HG02610 (cell line): ENCODE measurements around the gene MADD.

Experiments used
- ATAC-seq: cut with Tn5 transposase; IDR thresholded peaks from one replicate; pipeline ENCODE4 v1.9.1; 2021; ENCODE audit warnings: mild to moderate bottlenecking, moderate library complexity; ENCODE audit not compliant: unreplicated experiment

Gene MADD

DNA sequence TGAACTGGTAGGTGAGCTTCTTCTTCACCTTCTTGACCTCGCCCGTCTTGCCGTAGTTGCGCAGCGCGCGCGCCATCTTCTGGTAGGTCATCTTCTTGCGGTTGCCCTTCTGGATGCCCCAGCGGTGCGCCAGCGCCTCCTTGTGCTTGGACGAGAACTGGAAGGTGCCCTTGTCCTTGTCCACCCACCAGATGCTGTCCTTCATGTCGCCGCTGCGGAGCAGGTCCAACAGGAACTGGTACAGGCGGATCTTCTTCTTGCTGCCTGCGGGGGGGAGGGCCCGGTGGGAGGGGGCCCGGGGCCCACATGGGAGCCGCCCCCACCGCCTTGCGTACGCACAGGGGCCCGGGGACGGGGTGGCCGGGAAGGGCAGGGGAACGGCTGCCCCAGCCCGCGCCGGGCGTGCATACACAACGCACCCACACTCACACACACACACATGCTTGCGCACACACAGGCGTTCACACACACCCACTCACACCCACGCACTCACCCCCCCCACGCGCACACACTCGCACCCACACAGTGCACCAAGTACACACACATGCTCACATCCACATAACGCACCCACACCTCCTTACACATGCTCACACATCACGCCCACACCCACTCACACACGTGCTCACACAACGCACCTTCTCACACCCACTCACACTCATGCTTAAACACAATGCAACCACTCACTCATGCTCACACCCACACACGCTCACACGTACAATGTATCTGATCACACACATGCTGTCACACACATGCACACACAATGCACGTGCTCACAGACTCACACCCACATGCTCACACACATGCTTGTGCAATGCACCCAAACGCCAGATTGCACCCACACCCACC is 85.6 kb downstream of the MADD start:
- ATAC-seq: no peak

GRCh38 chr11:47356129-47356997 is 86.4 kb downstream of the MADD start:
- ATAC-seq: no peak

DNA sequence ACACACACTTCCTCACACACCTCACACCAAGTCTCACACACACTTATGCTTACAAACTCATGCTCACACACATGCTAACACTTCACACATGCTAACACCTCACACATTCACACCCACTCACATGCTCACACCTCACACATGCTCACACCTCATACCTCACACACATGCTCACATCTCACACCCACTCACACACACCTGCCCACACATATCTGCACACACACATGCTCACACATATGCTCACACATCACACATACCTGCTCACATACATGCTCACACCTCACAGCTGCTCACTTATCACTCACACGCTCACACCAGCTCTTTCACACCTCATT is 87.0 kb downstream of the MADD start:
- no peak for ATAC-seq

DNA sequence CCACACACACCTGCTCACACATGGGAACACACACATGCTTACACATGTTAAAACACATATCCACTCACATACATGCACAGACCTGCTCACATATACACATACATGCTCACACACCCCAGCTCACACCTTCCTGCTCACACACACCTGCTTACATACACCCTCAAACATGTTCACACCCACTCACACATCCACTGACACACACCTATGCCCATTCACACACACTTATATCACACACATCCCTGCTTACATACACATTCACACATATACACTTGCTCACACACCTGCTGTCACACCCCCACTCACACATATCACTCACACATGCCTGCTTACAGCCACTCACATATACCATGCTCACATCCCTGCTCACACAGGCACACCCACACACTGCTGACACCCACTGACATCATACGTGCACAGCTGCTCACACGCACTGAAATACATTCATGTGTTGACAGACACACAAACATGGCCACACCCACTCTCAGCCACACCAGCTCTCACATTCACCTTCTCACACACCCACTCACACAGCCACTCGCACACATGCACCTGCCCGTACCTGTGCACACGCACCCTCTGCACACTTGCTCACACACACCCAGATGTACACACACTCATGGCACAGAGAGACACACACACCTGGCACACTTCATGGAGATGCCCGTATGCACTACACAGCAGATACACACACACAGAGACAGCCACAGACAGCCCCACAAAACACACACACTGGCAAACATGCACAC is 88.2 kb downstream of the MADD start:
- ATAC-seq: no peak

- no peak for ATAC-seq
Measured at GRCh38 chr11:47358731-47359051, 88.8 kb downstream of the MADD start.

- ATAC-seq: no peak
Measured at GRCh38 chr11:47359162-47359561, 89.2 kb downstream of the MADD start.

GRCh38 chr11:47359586-47359985 is 89.7 kb downstream of the MADD start:
- ATAC-seq: no peak

DNA sequence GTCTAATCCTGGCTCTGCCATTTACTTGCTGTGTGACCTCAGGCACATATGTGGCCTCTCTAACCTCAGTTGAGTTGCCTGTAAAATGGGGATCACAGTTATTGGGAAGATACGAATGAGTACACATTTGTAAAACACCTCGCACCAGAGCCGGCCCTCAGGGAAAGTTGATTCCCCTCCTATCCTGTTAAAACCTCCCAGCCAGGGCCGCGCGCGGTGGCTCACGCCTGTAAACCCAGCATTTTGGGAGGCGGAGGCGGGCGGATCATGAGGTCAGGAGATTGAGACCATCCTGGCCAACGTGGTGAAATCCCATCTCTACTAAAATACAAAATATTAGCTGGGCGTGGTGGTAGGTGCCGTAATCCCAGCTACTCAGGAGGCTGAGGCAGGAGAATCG is 90.4 kb downstream of the MADD start:
- ATAC-seq: no peak

- no peak for ATAC-seq
Measured at GRCh38 chr11:47361419-47361818, 91.5 kb downstream of the MADD start.

DNA sequence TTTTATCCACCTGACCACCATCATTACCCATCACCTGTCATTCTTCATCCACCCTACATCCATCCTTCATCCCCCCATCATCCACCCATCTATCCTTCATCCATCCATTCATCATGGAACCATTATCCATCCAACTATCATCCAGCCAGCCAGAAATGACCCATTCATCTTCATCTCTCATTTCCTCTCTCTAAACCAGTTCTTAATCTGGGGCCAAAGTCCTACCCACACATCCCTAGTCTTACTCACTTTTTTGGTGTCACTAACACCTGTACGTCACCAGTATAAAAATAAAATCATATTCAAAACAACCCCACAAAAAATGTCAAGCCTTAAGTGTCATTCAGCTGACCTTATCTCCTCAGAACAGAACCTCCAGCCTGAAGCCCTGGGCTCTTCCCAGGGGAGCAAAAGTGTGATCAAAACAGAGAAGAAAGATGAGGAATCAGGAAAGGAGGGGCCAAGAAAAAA is 96.1 kb downstream of the MADD start:
- no peak for ATAC-seq

DNA sequence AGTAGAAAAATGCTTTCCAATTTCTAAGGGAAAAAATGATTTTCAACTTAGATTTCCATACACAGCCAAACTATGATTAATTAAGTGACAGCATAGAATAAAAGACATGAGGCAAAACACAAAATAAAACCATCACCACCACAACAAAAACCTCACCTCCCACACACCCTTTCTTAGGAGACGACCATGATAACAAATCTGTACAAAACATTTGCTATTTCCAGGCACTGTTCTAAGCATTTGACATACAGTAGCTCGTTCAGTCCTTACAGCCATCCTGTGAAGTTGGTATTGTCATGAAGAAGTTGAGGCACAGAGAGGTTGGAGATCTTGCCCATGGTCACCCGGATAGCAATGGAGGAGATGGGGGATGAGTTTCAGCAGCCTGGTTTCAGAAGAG is 99.7 kb downstream of the MADD start:
- no peak for ATAC-seq

DNA sequence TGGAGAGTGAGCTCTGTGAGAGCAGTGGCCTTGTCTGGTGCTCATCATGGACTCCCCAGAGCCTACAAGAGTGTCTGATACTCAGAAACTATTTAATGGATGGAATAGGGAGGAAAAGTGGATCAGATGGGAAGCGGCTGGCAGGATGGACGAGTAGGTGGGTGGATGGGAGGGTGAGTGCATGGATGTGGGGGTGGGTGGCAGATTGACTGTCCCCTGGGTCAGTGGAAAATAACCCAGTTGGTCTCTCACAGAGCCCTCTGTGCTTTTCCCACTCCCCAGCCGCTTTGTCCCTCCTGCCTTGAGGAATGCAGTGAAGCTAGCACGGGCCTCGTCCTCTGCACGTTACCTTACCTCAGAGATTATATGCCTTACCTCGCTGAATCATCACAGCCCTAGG is 102.5 kb downstream of the MADD start:
- ATAC-seq: no peak

- peak; percentile 43 for ATAC-seq
Measured at GRCh38 chr11:47373876-47374719, 104.2 kb downstream of the MADD start.

- no peak for ATAC-seq
Measured at GRCh38 chr11:47374720-47375019, 104.7 kb downstream of the MADD start.

GRCh38 chr11:47375020-47375419 is 105.1 kb downstream of the MADD start:
- no peak for ATAC-seq

DNA sequence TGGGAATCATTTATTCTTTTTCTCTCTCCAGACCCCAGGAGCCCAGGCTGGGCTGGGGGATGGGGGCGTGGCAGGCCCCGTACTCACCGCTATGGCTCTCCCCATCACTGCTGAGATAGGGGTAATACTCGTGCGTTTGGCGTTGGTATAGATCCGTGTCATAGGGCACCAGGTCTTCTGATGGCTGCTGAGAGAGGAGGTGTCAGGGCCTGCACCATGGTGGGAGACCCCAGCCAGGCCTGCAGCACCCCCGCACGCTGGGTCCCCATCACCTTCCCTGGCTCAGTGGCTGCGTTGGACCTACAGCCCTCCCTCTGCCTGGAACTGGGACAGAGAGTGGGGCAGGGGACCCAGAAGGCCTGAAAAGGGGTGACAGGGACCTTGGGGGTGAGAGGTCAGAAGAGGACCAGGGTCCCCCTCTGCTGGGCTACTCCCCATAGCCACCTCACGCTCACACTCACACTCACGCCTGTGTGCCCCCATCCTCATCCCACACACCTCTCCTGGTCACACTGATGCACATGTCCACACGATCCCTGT is 105.7 kb downstream of the MADD start:
- no peak for ATAC-seq

DNA sequence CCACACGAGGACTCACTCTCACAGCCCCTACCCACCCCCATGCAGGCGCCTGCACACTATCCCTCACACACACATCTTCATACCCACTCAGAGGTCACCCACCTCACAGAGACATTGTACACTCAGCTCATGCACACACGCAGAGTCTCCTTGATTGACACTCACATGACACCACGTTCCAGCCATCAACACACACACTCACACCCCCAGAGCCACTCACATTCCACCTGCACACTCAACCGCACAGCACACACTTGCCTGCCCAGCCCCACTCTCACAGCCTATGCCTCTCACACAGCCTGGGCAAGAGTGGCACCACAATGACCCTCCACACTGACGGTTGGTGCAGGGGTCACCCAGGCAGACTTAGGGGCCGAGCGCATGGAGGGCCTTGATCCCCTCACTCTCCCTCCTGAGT is 106.2 kb downstream of the MADD start:
- no peak for ATAC-seq

GRCh38 chr11:47376525-47377371 is 106.8 kb downstream of the MADD start:
- no peak for ATAC-seq

DNA sequence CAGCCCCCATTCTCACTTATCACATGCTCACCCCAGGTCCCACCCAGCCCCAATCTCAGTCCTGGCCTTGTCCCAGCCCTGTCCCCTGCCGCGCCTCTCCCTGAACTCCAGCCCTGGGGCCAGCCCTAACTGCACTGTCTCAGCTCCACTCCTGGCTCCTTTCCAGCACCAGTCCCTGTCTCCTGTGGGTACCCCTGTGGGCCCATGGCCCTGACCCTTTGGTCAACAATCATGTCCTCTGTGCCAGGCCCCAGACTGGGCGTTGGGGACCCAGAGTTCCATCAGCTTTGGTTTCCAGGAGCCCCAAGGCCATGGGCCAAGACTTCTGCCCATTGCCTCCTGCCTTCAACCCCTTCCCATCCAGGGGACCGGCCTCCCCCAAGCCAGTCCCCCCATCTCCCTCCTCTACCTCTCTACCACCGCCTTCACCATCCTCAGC is 107.7 kb downstream of the MADD start:
- no peak for ATAC-seq
